Measurements from ENCODE around the gene MRPS25. TPM values are rescaled to one million over a fixed set of nuclear protein-coding genes. Genes with fewer than 3 reads are reported as not detected.

Gene MRPS25
- total and polyA plus RNA-seq, 2 experiments from 2014 or later, result 42.1 to 96.9 TPM

DNA sequence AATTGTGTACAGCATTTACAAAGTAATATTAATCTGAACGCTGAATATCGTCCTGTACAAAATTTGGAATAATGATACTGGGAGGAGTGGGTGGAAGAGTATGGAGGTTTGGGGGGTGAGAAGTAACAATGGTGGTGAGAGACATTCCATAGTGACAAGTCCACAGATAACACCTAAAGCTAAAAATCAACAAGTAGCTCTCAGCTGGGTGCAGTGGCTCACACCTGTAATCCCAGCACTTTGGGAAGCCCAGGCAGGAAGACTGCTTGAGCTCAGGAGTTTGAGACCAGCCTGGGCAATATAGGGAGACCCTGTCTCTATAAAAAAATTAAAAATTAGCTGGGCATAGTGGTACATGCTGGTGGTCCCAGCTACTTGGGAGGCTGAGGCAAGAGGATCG is 5.1 kb downstream of the MRPS25 start:
- Histone ChIP-seq H3K36me3 (peaks cover 11% of the 10 kb centered on the region), H3K4me3 (no peak overlapping the region), H3K27ac (no peak overlapping the region), H3K9me3 (ENCODE audit: low read depth) (no peaks in the 10 kb centered on the region), H3K4me1 (ENCODE audit: low read depth) (no peaks in the 10 kb centered on the region), H3K27me3 (no peaks in the 10 kb centered on the region)
- no peak for TF ChIP-seq CTCF (IDR thresholded peaks at IDR 0.05; ENCODE audit: low read depth, low read length)
- DNase-seq (ENCODE audit: low read depth in 1 of 2, low spot score in 1 of 2), result no peak

DNA sequence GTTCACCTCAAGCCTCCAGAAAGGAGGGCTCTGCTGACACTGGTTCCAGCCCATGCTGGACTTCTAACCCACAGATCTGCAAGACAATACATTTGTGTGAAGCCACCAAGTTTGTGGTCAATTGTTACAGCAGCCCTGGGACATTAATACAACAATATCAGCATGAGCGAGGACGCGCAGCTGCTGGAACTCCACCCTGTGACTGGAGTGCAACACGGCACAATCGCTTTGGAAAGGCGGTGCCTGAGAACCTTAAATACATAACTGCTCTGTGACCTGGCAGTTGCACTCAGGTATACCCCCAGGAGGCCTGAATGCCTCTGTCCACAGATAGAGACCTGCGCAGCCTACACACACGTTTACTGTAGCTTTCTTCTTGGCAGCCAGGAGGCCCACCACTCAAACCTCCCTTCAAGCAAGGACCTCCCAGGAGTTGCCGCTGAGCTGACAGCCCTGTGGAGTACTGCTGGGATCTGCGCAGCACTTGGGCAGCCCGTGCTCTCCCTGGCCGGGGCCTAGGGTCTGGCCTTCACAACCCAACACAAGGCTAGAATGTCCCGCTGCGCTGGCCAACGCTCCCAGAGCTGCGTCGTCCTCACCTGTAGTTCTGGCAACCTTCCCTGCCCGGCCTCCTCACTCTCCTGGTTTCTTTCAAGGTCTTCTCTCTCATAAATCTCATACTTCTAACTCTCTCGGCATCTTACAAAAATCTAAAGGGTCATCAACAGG is 8.3 kb downstream of the MRPS25 start:
- H3K27ac ChIP-seq, result no peak overlapping the region
- no peak for DNase-seq (ENCODE audit: low read depth in 1 of 2, low spot score in 1 of 2)
- peaks cover 5% of the 10 kb centered on the region for H3K4me1 ChIP-seq (ENCODE audit: low read depth)
- H3K9me3 ChIP-seq (ENCODE audit: low read depth), result no peaks in the 10 kb centered on the region
- no peak for TF ChIP-seq CTCF (IDR thresholded peaks at IDR 0.05; ENCODE audit: low read depth, low read length)
- peaks cover 11% of the 10 kb centered on the region for H3K36me3 ChIP-seq
- no peaks in the 10 kb centered on the region for H3K27me3 ChIP-seq
- no peak overlapping the region for H3K4me3 ChIP-seq

GRCh38 chr3:15055019-15055557 is 10.0 kb downstream of the MRPS25 start:
- H3K27ac ChIP-seq, result no peak overlapping the region
- peaks cover 18% of the 10 kb centered on the region for H3K36me3 ChIP-seq

GRCh38 chr3:15053541-15053940 is 11.6 kb downstream of the MRPS25 start:
- TF ChIP-seq CTCF (IDR thresholded peaks at IDR 0.05; ENCODE audit: low read depth, low read length), result no peak
- peaks cover 5% of the 10 kb centered on the region for H3K4me1 ChIP-seq (ENCODE audit: low read depth)
- no peaks in the 10 kb centered on the region for H3K9me3 ChIP-seq (ENCODE audit: low read depth)
- H3K4me3 ChIP-seq, result no peak overlapping the region
- DNase-seq (ENCODE audit: low read depth in 1 of 2, low spot score in 1 of 2), result no peak
- H3K27ac ChIP-seq, result peak overlapping the region; percentile 56
- no peaks in the 10 kb centered on the region for H3K27me3 ChIP-seq
- H3K36me3 ChIP-seq, result peaks cover 24% of the 10 kb centered on the region

More at GRCh38 chr3:15055019-15055557, 10.0 kb downstream of the MRPS25 start:
- peaks cover 5% of the 10 kb centered on the region for H3K4me1 ChIP-seq (ENCODE audit: low read depth)
- H3K27me3 ChIP-seq, result no peaks in the 10 kb centered on the region
- DNase-seq (ENCODE audit: low read depth in 1 of 2, low spot score in 1 of 2), result peak in 1 of 2 donors; percentile 17
- H3K9me3 ChIP-seq (ENCODE audit: low read depth), result no peaks in the 10 kb centered on the region
- H3K4me3 ChIP-seq, result no peak overlapping the region
- no peak for TF ChIP-seq CTCF (IDR thresholded peaks at IDR 0.05; ENCODE audit: low read depth, low read length)

DNA sequence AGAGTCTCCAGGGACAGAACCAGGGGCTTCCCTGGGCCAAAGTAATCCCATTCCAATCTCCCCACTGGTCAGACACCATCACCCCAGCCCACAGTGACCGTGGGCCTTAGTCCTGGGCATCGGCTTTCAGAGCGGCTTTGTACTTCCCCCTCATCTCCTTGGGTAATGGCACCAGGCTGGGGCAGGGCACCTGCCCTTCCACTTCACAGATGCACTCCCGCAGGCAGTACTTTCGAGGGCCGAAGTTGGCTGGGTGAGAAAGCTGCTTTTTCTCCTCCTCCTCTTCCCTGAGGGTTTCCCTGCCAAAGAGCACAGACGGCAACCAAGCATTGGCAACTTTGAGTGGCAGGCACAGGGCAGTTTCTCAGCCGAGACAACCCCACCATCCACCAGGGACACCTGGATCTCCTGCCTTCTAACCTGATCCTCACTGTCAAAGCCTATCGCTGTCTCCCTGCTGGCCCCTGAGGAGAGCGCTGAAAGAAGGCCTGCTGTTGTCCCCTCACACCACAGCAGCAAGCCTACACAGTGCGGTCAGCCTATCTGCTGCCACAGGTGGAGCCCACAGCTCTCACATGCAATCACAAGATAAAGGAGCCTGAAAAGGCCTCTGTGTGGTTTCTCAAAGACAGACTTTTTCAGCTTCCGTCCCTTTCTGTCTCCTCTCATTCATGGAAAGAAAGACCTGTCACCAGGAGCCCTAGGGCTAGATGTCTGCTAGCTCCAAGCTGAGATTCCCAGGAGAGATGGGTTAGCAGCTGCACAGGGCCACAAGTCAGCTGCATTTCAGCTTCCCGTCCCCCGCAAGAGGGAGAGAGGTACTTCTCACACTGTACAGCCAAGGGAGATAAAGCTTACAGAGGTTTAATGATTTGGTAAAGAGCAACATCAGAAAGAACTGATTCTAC is 12.5 kb downstream of the MRPS25 start:
- H3K36me3 ChIP-seq, result peaks cover 25% of the 10 kb centered on the region
- H3K27ac ChIP-seq, result peak overlapping the region; percentile 56
- no peak for DNase-seq (ENCODE audit: low read depth in 1 of 2, low spot score in 1 of 2)
- no peak for TF ChIP-seq CTCF (IDR thresholded peaks at IDR 0.05; ENCODE audit: low read depth, low read length)
- no peaks in the 10 kb centered on the region for H3K27me3 ChIP-seq
- peaks cover 5% of the 10 kb centered on the region for H3K4me1 ChIP-seq (ENCODE audit: low read depth)
- no peak overlapping the region for H3K4me3 ChIP-seq
- no peaks in the 10 kb centered on the region for H3K9me3 ChIP-seq (ENCODE audit: low read depth)

All from cardiac muscle cell (in vitro differentiated cells and primary cell).